Activated naive CD8-positive, alpha-beta T cell treated with anti-CD3 and anti-CD28 coated beads for 36 hours (primary cell): ENCODE results near the gene ACOX2. TPM values are rescaled to one million over a fixed set of nuclear protein-coding genes. Genes with fewer than 3 reads are reported as not detected.

ENCODE experiments used
- DNase-seq: peaks from one replicate; pipeline ENCODE4 v3.0.0; 2021
- H3K27ac Mint-ChIP-seq: one replicate; pipeline ENCODE4 v1.8.0; 2022; ENCODE audit warnings: mild to moderate bottlenecking, moderate library complexity, mixed read lengths
- H3K27me3 Mint-ChIP-seq: one replicate; pipeline ENCODE4 v1.8.0; 2022; ENCODE audit warnings: mild to moderate bottlenecking, mixed read lengths
- H3K36me3 Mint-ChIP-seq: one replicate; pipeline ENCODE4 v1.8.0; 2021; ENCODE audit warnings: mild to moderate bottlenecking, mixed read lengths
- H3K4me1 Mint-ChIP-seq: one replicate; pipeline ENCODE4 v1.8.0; 2021; ENCODE audit warnings: mixed read lengths
- H3K4me3 Mint-ChIP-seq: one replicate; pipeline ENCODE4 v1.8.0; 2022; ENCODE audit warnings: mild to moderate bottlenecking, moderate library complexity, mixed read lengths
- H3K9me3 Mint-ChIP-seq: one replicate; pipeline ENCODE4 v1.8.0; 2022; ENCODE audit warnings: mixed read lengths
- total RNA-seq, 2 experiments: library from RNA; stranded (reverse); gene quantifications; one replicate each; pipeline ENCODE4 v1.2.3, GENCODE V29; 2021

ACOX2 gene
- total RNA-seq, 2 experiments from 2014 or later, result not detected

DNA sequence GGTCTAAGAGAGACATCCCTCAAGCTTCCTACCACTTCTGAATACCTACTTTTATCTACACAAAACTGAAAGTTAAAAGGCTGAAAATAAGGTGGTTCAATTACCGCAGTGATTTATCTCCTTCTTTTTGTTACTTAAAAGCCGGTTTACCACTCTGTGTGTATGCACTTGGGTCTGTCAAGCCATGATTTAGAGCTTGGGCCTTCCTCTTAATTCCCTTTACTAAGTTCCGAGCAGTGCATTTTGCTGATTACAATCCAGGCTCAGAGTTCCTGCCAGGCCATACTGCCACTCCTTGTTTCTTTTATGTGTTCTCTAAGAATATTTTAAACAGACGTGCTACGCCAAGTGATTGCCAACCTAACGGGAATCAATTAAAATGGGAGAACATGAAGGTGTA is 28.6 kb downstream of the ACOX2 start:
- H3K4me3 Mint-ChIP-seq, result no peak overlapping the region
- DNase-seq, result no peak
- H3K36me3 Mint-ChIP-seq, result no peaks in the 10 kb centered on the region
- no peaks in the 10 kb centered on the region for H3K27me3 Mint-ChIP-seq
- no peaks in the 10 kb centered on the region for H3K9me3 Mint-ChIP-seq
- H3K27ac Mint-ChIP-seq, result no peak overlapping the region
- H3K4me1 Mint-ChIP-seq, result peaks cover 2% of the 10 kb centered on the region

DNA sequence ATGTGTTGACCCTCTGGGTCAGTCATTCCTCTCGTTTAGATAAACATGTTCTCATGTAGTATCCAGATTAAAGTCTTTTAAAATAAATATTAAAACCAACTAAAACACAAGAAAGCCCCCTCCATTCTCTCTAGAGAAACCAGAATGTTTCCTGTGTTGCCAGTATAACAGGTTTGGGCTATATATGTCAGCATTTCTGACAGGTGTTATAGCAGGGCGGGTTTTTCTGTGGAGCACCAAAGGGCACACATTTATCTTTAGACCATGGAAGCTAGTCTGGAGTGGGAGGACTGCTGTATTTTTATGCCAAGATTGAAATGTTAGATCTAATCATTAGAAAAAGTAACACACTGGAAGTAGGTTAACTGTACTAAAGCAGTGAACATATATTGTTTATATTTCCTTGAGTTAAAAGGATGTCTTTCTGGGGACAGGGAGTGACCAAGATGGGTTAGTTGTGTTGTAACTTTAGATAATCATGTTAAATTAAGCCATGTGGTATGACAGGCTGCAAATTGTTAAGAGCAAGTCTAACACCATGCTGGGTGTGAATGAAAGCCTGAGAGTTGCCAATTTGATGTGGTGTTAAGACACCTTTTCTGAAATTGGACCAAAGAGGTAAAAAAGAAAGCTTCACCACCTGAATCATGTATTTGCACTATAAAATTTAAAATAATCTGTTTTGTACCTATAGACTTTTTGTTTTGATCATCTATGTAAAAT is 29.5 kb downstream of the ACOX2 start:
- Mint-ChIP-seq H3K9me3 (no peaks in the 10 kb centered on the region), H3K4me3 (no peak overlapping the region), H3K27ac (no peak overlapping the region), H3K27me3 (no peaks in the 10 kb centered on the region), H3K4me1 (peaks cover 2% of the 10 kb centered on the region), H3K36me3 (no peaks in the 10 kb centered on the region)
- no peak for DNase-seq

DNA sequence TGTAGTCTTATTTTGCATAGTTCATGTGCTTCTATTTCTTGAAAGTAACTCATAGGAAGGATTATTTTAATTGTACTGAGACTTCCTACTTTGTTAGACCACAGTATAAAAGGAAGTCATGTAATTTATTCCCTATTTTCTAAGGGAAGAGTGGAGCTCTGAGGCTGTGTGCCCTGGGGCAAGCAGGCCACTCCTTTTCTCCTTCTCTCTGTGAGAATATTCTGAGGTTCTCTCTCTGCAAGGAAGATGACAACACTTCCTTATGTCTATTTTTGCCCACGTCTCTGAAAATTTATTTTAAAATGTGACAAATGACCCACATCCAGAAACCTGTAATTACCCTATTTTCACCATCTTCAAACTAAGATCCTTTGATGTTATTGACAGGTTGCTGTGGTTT is 34.1 kb downstream of the ACOX2 start:
- Mint-ChIP-seq H3K9me3 (no peaks in the 10 kb centered on the region), H3K36me3 (peaks cover 12% of the 10 kb centered on the region), H3K4me1 (peaks cover 8% of the 10 kb centered on the region), H3K27ac (no peak overlapping the region), H3K4me3 (no peak overlapping the region), H3K27me3 (no peaks in the 10 kb centered on the region)
- DNase-seq, result no peak

DNA sequence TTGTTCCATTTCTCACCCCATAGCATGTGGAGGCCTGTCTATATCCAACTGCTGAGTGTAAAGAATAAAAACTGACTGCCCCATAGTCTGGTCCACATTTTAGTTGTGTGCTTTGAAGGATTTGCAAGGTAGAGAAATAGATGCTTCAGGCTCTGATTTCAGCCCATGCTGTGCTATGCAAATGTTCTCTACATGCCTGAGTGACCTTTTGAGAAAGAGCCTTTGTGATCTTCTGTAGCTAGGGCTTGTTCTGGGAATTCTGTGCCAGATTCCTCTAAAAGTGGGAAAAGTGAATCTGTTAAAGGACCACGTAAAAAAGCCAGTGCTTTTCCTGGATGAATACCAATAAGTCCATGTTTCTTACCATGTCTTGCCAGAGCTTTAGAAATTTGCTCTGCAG is 39.9 kb downstream of the ACOX2 start:
- Mint-ChIP-seq H3K27ac (no peak overlapping the region), H3K4me1 (peaks cover 50% of the 10 kb centered on the region), H3K27me3 (no peaks in the 10 kb centered on the region), H3K9me3 (no peaks in the 10 kb centered on the region), H3K36me3 (peaks cover 14% of the 10 kb centered on the region), H3K4me3 (no peak overlapping the region)
- DNase-seq, result no peak

DNA sequence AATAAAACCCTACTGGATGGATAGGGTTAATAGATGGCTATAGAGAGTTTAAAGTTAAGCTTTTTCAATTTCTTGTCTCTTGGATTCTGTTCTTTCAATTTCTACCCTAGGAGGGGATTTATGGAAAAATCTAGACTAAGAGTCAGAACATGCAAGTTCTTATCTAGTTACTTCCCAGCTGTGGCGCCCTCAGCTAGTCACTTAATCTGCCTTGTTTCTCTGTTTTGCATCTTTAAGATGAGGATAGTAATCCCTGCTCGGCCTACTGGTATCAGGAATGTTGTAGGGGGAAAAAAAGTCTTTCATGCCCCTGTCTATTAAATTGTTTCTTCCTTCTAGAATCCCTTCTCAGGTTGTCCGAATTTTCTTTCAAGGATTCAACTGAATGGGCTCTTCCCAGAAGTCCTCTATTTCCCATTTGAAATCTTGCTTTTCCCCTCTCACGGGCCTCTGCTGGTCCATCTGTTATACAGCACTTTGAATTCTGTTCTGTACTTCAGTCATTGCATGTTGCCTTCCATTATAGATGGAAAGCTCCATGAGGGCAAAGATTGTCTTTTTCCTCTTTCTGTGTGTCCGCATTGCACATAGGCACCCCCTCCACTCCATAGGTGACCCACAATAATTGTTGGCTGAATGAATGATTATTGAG is 40.7 kb downstream of the ACOX2 start:
- no peaks in the 10 kb centered on the region for H3K9me3 Mint-ChIP-seq
- no peak overlapping the region for H3K4me3 Mint-ChIP-seq
- no peak overlapping the region for H3K27ac Mint-ChIP-seq
- H3K27me3 Mint-ChIP-seq, result no peaks in the 10 kb centered on the region
- no peak for DNase-seq
- H3K36me3 Mint-ChIP-seq, result peaks cover 14% of the 10 kb centered on the region
- H3K4me1 Mint-ChIP-seq, result peaks cover 51% of the 10 kb centered on the region

DNA sequence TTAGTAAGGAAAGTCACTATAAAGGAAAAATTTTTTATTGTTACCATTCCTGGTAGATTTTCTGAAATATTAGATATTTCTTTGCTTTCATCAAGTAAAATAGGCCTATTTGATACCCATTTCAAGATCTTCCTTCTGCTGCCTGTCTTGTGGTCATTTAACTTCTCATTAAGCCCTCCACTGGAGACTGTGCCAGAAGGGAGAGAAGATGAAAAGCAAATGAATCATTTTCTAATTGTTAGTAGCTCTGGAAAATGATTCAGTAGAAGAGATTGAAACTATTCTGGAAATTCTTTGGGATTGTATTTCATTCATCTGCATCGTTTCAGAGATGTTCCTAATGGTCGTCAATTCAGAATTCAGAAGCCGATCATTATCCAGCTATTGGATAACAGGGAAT is 41.9 kb downstream of the ACOX2 start:
- no peak overlapping the region for H3K4me3 Mint-ChIP-seq
- no peak overlapping the region for H3K27ac Mint-ChIP-seq
- no peaks in the 10 kb centered on the region for H3K27me3 Mint-ChIP-seq
- peaks cover 55% of the 10 kb centered on the region for H3K4me1 Mint-ChIP-seq
- no peak for DNase-seq
- H3K9me3 Mint-ChIP-seq, result no peaks in the 10 kb centered on the region
- peaks cover 8% of the 10 kb centered on the region for H3K36me3 Mint-ChIP-seq

DNA sequence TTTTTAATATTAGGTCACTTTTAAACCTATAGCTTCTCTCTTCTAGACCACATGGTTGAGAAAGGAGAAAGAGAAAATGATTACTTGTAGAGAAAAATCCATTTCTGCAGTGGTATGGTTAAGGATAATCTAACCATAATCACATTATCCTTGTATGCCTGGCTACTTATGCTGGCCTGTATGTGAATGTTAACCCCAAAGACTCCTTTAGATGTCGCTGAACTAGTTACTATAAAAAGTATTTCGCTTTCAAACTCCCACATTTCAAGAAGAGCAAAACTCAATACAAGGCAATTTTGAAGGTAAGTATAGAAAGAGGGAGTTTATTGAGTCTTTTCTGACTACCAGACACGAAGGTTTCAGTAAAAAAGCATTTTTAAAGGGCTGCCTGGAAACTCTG is 42.9 kb downstream of the ACOX2 start:
- H3K27me3 Mint-ChIP-seq, result no peaks in the 10 kb centered on the region
- H3K36me3 Mint-ChIP-seq, result peaks cover 4% of the 10 kb centered on the region
- DNase-seq, result no peak
- no peaks in the 10 kb centered on the region for H3K9me3 Mint-ChIP-seq
- H3K27ac Mint-ChIP-seq, result no peak overlapping the region
- H3K4me3 Mint-ChIP-seq, result no peak overlapping the region
- peaks cover 58% of the 10 kb centered on the region for H3K4me1 Mint-ChIP-seq

DNA sequence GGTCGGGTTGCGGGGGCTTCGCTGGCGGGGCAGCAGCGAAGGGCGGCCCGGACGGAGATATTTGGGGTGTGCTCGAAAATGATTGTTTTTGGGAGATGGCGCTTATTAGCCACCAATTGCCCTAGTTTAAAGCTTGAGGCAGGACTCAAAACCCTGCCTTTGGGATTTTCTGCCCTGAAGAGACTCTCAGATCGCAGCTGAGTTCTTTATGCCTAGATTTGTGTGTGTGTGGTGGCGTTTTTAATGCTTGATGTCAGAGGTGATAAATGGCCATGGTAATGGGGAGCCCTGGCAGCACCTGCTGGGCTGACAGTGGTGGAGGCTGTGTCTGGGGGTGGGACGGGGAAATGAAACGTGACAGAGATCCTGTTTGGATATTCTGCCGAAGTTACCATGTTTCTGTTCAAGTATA is 44.5 kb downstream of the ACOX2 start:
- H3K27ac Mint-ChIP-seq, result peak overlapping the region; percentile 85
- peak; percentile 33 for DNase-seq
- H3K36me3 Mint-ChIP-seq, result peaks cover 2% of the 10 kb centered on the region
- H3K9me3 Mint-ChIP-seq, result no peaks in the 10 kb centered on the region
- peak overlapping the region; percentile 95 for H3K4me3 Mint-ChIP-seq
- H3K4me1 Mint-ChIP-seq, result peaks cover 53% of the 10 kb centered on the region
- H3K27me3 Mint-ChIP-seq, result no peaks in the 10 kb centered on the region

DNA sequence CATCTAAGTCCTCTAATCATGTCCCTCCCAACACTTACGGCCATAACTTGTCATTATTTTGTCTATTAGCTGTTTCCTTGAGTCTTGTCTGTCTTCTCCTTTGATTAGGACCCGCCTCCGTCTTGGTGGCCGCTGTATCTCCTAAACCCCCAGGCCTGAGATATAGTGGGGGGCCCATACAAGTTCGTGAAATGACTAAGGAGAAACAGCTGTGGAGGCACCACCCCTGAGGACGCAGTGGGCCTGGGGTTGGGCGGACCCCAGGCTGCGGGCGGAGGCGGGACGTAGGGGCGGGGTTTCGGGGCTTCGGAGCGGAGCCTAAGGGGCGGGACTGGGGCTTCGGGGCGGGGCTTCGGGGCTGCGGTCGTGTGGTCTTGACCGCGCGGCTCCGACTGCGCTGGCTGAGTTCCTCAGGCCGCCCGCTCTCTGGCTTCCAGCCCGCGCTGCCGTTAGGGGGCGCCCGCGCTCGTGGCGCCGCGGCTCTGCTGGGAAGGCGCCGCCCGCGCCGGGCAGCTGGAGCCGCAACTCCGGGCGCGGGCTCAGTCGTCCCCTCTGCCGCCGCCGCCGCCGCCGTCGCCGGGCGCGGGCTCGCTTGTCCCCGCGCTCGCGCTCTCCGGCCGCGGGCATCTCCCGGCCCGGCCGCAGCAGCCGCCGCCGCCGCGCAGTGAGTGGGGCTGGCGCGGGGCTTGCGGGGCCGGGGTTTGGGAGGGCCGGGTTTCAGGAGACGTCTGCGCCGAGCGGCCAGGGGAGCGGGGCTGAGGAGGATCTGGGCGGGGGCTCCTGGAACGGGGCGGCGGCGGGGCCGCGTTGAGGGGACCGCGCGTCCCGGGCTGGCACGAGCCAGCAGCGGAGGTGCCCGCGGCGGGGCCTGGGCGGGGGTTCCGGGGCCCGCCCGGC is 45.2 kb downstream of the ACOX2 start, which contains the start of gene KCTD6:
Gene KCTD6 (plus strand): TSS at position 591 of the 897 bp plus-strand sequence. CDS start 6,660 bp downstream, outside the sequence.
- peak; percentile 92 for DNase-seq
- Mint-ChIP-seq H3K4me3 (peak within 1 kb of the TSS; percentile 95), H3K27ac (peak within 1 kb of the TSS; percentile 85), H3K9me3 (no peaks in the 10 kb centered on the region), H3K27me3 (no peaks in the 10 kb centered on the region), H3K4me1 (peaks cover 45% of the 10 kb centered on the region), H3K36me3 (peaks cover 2% of the 10 kb centered on the region)

DNA sequence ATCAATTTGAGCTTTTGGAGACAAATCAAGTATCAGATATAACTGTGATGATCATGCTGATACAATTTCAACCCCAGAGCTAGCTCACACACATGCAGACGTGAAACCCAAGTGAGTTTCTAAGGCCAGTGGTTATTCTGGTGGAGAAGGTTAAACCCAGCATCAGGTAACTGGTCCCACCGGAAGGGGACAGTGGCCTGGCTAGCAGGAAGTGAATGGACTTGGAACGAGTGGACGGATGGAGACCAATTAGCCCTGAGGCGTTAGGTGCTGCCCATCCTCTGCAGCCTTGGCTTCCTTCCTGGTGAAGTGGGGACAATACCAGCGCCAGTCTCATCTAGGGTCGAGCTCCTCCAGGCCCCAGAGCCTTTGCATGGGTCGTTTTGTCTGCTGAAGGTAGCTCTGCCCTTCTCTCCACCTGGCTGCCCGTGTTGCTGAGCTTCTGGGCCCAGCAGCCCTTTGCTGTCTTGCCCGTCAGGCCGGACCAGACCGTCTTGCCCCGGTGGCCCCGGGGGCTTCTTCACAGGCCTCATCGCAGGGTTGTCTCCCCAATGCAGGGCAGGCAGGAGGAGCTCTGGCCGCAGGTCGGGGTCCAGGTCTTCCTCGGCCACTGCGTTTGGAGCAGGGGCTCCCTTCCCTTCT is 46.0 kb downstream of the ACOX2 start:
- Mint-ChIP-seq H3K4me3 (no peak overlapping the region), H3K9me3 (no peaks in the 10 kb centered on the region), H3K4me1 (peaks cover 39% of the 10 kb centered on the region), H3K27ac (no peak overlapping the region), H3K27me3 (no peaks in the 10 kb centered on the region), H3K36me3 (no peaks in the 10 kb centered on the region)
- DNase-seq, result no peak

DNA sequence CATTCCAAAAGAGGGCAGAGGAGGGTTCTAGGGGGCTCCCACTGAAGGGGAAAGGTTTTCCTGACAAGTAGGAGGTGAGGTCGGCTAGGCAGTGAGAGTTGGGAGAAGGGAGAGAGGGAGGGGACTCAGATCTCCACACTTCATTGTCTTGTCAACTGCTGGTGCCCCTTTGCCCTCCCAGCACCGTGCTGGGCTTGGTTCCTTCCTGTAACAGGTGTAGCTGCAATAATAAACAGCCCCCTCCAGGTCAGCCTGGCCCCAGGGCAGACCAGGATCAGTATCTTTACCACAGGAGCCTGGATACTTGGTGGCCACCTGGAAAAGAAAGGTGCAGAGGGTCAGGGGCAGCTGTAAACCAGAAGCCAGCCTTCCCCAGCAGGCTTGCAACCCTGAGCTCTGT is 48.0 kb downstream of the ACOX2 start:
- H3K27me3 Mint-ChIP-seq, result peaks cover 2% of the 10 kb centered on the region
- no peak overlapping the region for H3K27ac Mint-ChIP-seq
- no peak for DNase-seq

DNA sequence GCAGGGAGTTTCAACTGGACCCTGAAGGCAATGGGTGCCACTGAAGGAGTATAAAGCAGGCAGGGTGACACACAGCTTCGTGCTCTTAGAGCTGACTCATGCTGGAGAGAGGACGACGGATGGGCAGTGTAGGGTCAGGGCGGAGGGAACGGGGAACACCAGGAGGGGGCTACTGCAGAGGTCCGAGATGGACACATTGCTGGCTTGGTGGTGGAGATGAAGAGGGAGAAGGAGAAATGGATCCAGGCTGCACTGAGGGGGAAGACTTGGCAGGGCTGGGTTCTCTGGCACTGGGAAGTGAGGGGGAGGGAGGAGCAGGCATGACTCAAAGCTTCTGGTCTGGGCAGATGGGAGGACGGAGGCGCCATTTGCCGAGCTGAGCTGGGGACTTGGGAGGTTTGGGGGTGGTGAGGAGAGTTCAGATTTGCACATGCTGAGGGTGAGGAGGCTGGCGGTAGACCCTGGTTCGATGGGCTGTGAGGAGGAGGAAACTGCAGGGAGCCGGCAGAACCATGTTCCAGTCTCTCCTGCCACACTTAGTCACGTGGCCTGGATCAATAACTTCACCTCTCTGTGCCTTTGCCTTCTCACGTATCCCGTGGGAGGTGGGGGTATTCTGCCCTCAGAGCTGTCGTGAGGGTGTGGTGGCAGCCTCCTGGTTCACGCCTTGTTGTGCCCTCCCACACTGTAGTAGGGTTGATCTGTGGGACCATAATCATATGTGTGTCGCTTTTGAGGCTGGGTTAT is 49.7 kb downstream of the ACOX2 start:
- no peak overlapping the region for H3K4me3 Mint-ChIP-seq
- no peaks in the 10 kb centered on the region for H3K36me3 Mint-ChIP-seq
- no peaks in the 10 kb centered on the region for H3K9me3 Mint-ChIP-seq
- H3K27me3 Mint-ChIP-seq, result peaks cover 4% of the 10 kb centered on the region
- DNase-seq, result no peak
- no peak overlapping the region for H3K27ac Mint-ChIP-seq
- peaks cover 9% of the 10 kb centered on the region for H3K4me1 Mint-ChIP-seq

More for the DNA sequence above, 48.0 kb downstream of the ACOX2 start:
- peaks cover 24% of the 10 kb centered on the region for H3K4me1 Mint-ChIP-seq
- no peak overlapping the region for H3K4me3 Mint-ChIP-seq
- H3K9me3 Mint-ChIP-seq, result no peaks in the 10 kb centered on the region
- no peaks in the 10 kb centered on the region for H3K36me3 Mint-ChIP-seq

DNA sequence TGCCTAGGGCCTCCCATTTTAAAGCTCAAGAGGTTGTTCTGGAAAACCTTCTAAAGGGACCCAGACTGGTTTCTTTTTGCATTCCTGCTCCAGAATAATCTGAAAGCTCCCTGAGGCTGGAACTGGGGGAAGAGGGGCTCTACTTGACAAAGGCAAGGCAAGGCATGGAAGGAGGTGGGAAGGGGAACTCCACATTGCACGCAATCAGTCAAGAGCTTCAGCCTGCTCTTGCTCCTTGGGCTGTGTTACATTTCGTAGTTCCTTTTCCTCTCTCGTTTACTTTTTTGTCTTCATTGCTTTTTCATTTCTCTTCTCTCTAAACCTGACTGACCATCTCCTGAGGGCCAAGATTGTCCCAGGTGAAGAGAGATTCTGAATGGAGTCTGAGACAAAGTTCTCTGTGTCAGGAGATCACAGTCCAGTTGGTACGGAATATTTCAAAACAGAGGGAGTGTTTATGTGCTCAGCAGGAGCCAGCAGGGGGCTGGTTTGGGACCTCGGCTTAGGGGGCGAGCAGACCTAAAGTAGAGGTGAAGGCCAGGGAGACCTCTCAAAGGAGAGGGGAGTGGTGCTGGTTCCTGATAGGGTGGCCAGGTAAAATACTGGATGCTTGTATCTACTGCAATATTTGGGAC is 51.1 kb downstream of the ACOX2 start:
- Mint-ChIP-seq H3K4me1 (peaks cover 7% of the 10 kb centered on the region), H3K4me3 (no peak overlapping the region), H3K27ac (no peak overlapping the region), H3K9me3 (no peaks in the 10 kb centered on the region), H3K27me3 (peaks cover 4% of the 10 kb centered on the region), H3K36me3 (no peaks in the 10 kb centered on the region)
- DNase-seq, result no peak

DNA sequence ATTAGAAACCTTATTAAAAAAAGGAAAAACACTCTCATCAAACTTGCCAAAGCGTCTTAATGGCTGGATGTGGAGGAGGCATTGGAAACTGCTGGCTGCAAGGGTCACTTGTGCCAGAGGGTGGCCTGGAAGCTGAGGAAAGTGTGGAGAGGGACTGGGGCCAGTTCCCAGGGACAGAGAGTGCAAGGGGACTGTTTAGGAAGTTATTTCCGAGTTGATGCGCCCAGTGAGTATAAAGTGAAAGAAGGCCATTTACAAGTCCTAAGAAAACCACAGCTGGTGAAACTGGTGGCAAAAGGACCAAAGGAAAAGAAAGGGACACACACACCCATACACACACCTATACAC is 52.3 kb downstream of the ACOX2 start:
- DNase-seq, result no peak
- no peaks in the 10 kb centered on the region for H3K36me3 Mint-ChIP-seq
- peaks cover 1% of the 10 kb centered on the region for H3K9me3 Mint-ChIP-seq
- H3K27ac Mint-ChIP-seq, result no peak overlapping the region
- peaks cover under 1% of the 10 kb centered on the region for H3K4me1 Mint-ChIP-seq
- peaks cover 4% of the 10 kb centered on the region for H3K27me3 Mint-ChIP-seq
- H3K4me3 Mint-ChIP-seq, result no peak overlapping the region
